Nephron progenitor cell (in vitro differentiated cells): Measurements from ENCODE around the gene NRGN.

Experiments
- DNase-seq: peaks from one replicate; pipeline ENCODE4 v3.0.0; 2021
- H3K27ac Mint-ChIP-seq: 2 replicates; pipeline ENCODE4 v1.8.0; 2021; ENCODE audit warnings: mild to moderate bottlenecking, moderate library complexity, mixed read lengths
- H3K27me3 Mint-ChIP-seq: 2 replicates; pipeline ENCODE4 v1.8.0; 2021; ENCODE audit warnings: mild to moderate bottlenecking, low read depth, mixed read lengths; ENCODE audit not compliant: poor library complexity
- H3K36me3 Mint-ChIP-seq: 2 replicates; pipeline ENCODE4 v1.8.0; 2021; ENCODE audit warnings: low read depth, mixed read lengths
- H3K4me1 Mint-ChIP-seq: 2 replicates; pipeline ENCODE4 v1.8.0; 2021; ENCODE audit warnings: mixed read lengths
- H3K4me3 Mint-ChIP-seq: 2 replicates; pipeline ENCODE4 v1.8.0; 2021; ENCODE audit warnings: mild to moderate bottlenecking, moderate library complexity, mixed read lengths
- H3K9me3 Mint-ChIP-seq: 2 replicates; pipeline ENCODE4 v1.8.0; 2021; ENCODE audit warnings: mild to moderate bottlenecking, moderate library complexity, mixed read lengths
- CTCF ChIP-seq: fragments of 200-600 bp; sonication (generic); IDR thresholded peaks from 2 replicates; pipeline ENCODE4 v1.5.0; 2021; ENCODE audit warnings: antibody characterized with exemption

Gene NRGN

GRCh38 chr11:124743050-124743449 lies 3.3 kb downstream of the NRGN start:
- Mint-ChIP-seq H3K27me3 (peaks cover 100% of the 10 kb centered on the region), H3K4me1 (peaks cover 45% of the 10 kb centered on the region), H3K4me3 (no peak overlapping the region), H3K27ac (no peak overlapping the region), H3K36me3 (no peaks in the 10 kb centered on the region), H3K9me3 (no peaks in the 10 kb centered on the region)
- no peak for DNase-seq
- no peak for TF ChIP-seq CTCF

- Mint-ChIP-seq H3K4me3 (peak overlapping the region; percentile 67), H3K27ac (no peak overlapping the region), H3K4me1 (peaks cover 34% of the 10 kb centered on the region), H3K36me3 (no peaks in the 10 kb centered on the region), H3K27me3 (peaks cover 100% of the 10 kb centered on the region), H3K9me3 (peaks cover 4% of the 10 kb centered on the region)
- DNase-seq, result no peak
- no peak for TF ChIP-seq CTCF
Observed at GRCh38 chr11:124745270-124745834, 5.6 kb downstream of the NRGN start.

- no peak overlapping the region for H3K27ac Mint-ChIP-seq
Observed at GRCh38 chr11:124745835-124746620, 6.3 kb downstream of the NRGN start.

GRCh38 chr11:124746621-124747243 lies 7.0 kb downstream of the NRGN start:
- DNase-seq, result peak; percentile 77
- Mint-ChIP-seq H3K4me1 (peaks cover 20% of the 10 kb centered on the region), H3K9me3 (peaks cover 5% of the 10 kb centered on the region), H3K36me3 (no peaks in the 10 kb centered on the region), H3K27ac (no peak overlapping the region), H3K4me3 (peak overlapping the region; percentile 80), H3K27me3 (peaks cover 100% of the 10 kb centered on the region)
- no peak for TF ChIP-seq CTCF

More at GRCh38 chr11:124745835-124746620, 6.3 kb downstream of the NRGN start:
- Mint-ChIP-seq H3K4me3 (peak overlapping the region; percentile 80), H3K4me1 (peaks cover 27% of the 10 kb centered on the region), H3K36me3 (no peaks in the 10 kb centered on the region), H3K9me3 (peaks cover 5% of the 10 kb centered on the region), H3K27me3 (peaks cover 100% of the 10 kb centered on the region)
- DNase-seq, result no peak
- no peak for TF ChIP-seq CTCF

GRCh38 chr11:124747406-124748099 lies 7.8 kb downstream of the NRGN start:
- H3K4me3 Mint-ChIP-seq, result peak overlapping the region; percentile 80

More at GRCh38 chr11:124747406-124748099, 7.8 kb downstream of the NRGN start:
- peaks cover 5% of the 10 kb centered on the region for H3K9me3 Mint-ChIP-seq
- H3K27ac Mint-ChIP-seq, result no peak overlapping the region
- peaks cover 100% of the 10 kb centered on the region for H3K27me3 Mint-ChIP-seq
- no peak for TF ChIP-seq CTCF
- no peaks in the 10 kb centered on the region for H3K36me3 Mint-ChIP-seq
- H3K4me1 Mint-ChIP-seq, result peaks cover 23% of the 10 kb centered on the region
- DNase-seq, result no peak
